HUES6 (cell line): ENCODE data around the gene NTRK3.

Experiments used
- H3K27ac ChIP-seq: 2 replicates; pipeline ENCODE4 v1.7.0; 2013; ENCODE audit warnings: low read depth, mild to moderate bottlenecking, low read length, inconsistent platforms
- H3K27me3 ChIP-seq: 2 replicates; pipeline ENCODE4 v1.6.1; 2013; ENCODE audit warnings: low read length; ENCODE audit not compliant: control insufficient read depth, insufficient read depth
- H3K36me3 ChIP-seq: 2 replicates; pipeline ENCODE4 v1.6.1; 2013; ENCODE audit warnings: low read length; ENCODE audit not compliant: control insufficient read depth, insufficient read depth
- H3K4me1 ChIP-seq: 2 replicates; pipeline ENCODE4 v1.6.1; 2013; ENCODE audit warnings: low read length; ENCODE audit not compliant: control insufficient read depth, insufficient read depth
- H3K4me3 ChIP-seq: 2 replicates; pipeline ENCODE4 v1.5.1; 2013; ENCODE audit warnings: low read depth, low read length
- H3K9ac ChIP-seq: one replicate; pipeline ENCODE4 v1.6.1; 2013; ENCODE audit warnings: mild to moderate bottlenecking, low read length
- H3K9me3 ChIP-seq: 2 replicates; pipeline ENCODE4 v1.6.1; 2013; ENCODE audit warnings: low read depth, low read length; ENCODE audit not compliant: control insufficient read depth, insufficient read depth

The NTRK3 gene

GRCh38 chr15:88120026-88120425 is 136.5 kb downstream of the NTRK3 start:
- no peak overlapping the region for H3K9ac ChIP-seq
- H3K4me1 ChIP-seq, result peaks cover 9% of the 10 kb centered on the region; the same call in 1 of the 2 replicates
- no peak overlapping the region for H3K4me3 ChIP-seq
- no peak overlapping the region for H3K27ac ChIP-seq
- no peaks in the 10 kb centered on the region for H3K36me3 ChIP-seq
- no peaks in the 10 kb centered on the region for H3K27me3 ChIP-seq
- no peaks in the 10 kb centered on the region for H3K9me3 ChIP-seq

GRCh38 chr15:88118741-88119140 is 137.8 kb downstream of the NTRK3 start:
- H3K36me3 ChIP-seq, result no peaks in the 10 kb centered on the region
- no peak overlapping the region for H3K27ac ChIP-seq

GRCh38 chr15:88118035-88118434 is 138.5 kb downstream of the NTRK3 start:
- no peak overlapping the region for H3K27ac ChIP-seq
- H3K36me3 ChIP-seq, result no peaks in the 10 kb centered on the region
- H3K4me1 ChIP-seq, result no peaks in the 10 kb centered on the region; the same call in 1 of the 2 replicates
- H3K4me3 ChIP-seq, result no peak overlapping the region
- H3K9ac ChIP-seq, result no peak overlapping the region
- no peaks in the 10 kb centered on the region for H3K27me3 ChIP-seq
- no peaks in the 10 kb centered on the region for H3K9me3 ChIP-seq

More at GRCh38 chr15:88118741-88119140, 137.8 kb downstream of the NTRK3 start:
- Histone ChIP-seq H3K4me3 (no peak overlapping the region), H3K4me1 (peaks cover 4% of the 10 kb centered on the region; the same call in 1 of the 2 replicates), H3K9ac (no peak overlapping the region), H3K9me3 (no peaks in the 10 kb centered on the region), H3K27me3 (no peaks in the 10 kb centered on the region)

GRCh38 chr15:88115486-88116152 is 140.9 kb downstream of the NTRK3 start:
- no peaks in the 10 kb centered on the region for H3K9me3 ChIP-seq
- no peak overlapping the region for H3K9ac ChIP-seq
- no peak overlapping the region for H3K27ac ChIP-seq
- H3K36me3 ChIP-seq, result no peaks in the 10 kb centered on the region
- no peak overlapping the region for H3K4me3 ChIP-seq
- H3K4me1 ChIP-seq, result no peaks in the 10 kb centered on the region; the same call in 1 of the 2 replicates
- 0 out of 2 replicates have a peak, but pooled peaks cover under 1% of the 10 kb centered on the region for H3K27me3 ChIP-seq

GRCh38 chr15:88113613-88114308 is 142.8 kb downstream of the NTRK3 start:
- H3K36me3 ChIP-seq, result no peaks in the 10 kb centered on the region
- peaks cover 8% of the 10 kb centered on the region; the same call in 1 of the 2 replicates for H3K27me3 ChIP-seq
- H3K4me1 ChIP-seq, result no peaks in the 10 kb centered on the region
- no peak overlapping the region for H3K4me3 ChIP-seq
- no peaks in the 10 kb centered on the region for H3K9me3 ChIP-seq
- H3K9ac ChIP-seq, result no peak overlapping the region
- H3K27ac ChIP-seq, result no peak overlapping the region

GRCh38 chr15:88108991-88109390 is 147.5 kb downstream of the NTRK3 start:
- Histone ChIP-seq H3K27me3 (peaks cover 8% of the 10 kb centered on the region; the same call in 1 of the 2 replicates), H3K36me3 (no peaks in the 10 kb centered on the region), H3K4me3 (no peak overlapping the region), H3K4me1 (no peaks in the 10 kb centered on the region), H3K9ac (no peak overlapping the region), H3K27ac (no peak overlapping the region), H3K9me3 (no peaks in the 10 kb centered on the region)

GRCh38 chr15:88108477-88108876 is 148.1 kb downstream of the NTRK3 start:
- Histone ChIP-seq H3K27ac (no peak overlapping the region), H3K9ac (no peak overlapping the region), H3K9me3 (no peaks in the 10 kb centered on the region), H3K4me1 (no peaks in the 10 kb centered on the region), H3K4me3 (no peak overlapping the region), H3K36me3 (no peaks in the 10 kb centered on the region), H3K27me3 (peaks cover 8% of the 10 kb centered on the region; the same call in 1 of the 2 replicates)

- H3K4me1 ChIP-seq, result no peaks in the 10 kb centered on the region
- no peak overlapping the region for H3K27ac ChIP-seq
- no peaks in the 10 kb centered on the region for H3K36me3 ChIP-seq
- no peak overlapping the region for H3K9ac ChIP-seq
- H3K4me3 ChIP-seq, result no peak overlapping the region
- H3K27me3 ChIP-seq, result peaks cover 8% of the 10 kb centered on the region; the same call in 1 of the 2 replicates
- H3K9me3 ChIP-seq, result no peaks in the 10 kb centered on the region
Measured at GRCh38 chr15:88106074-88106473, 150.5 kb downstream of the NTRK3 start.

- peaks cover 4% of the 10 kb centered on the region; the same call in 1 of the 2 replicates for H3K27me3 ChIP-seq
- no peak overlapping the region for H3K9ac ChIP-seq
Measured at GRCh38 chr15:88104357-88104756, 152.2 kb downstream of the NTRK3 start.

GRCh38 chr15:88100181-88100580 is 156.4 kb downstream of the NTRK3 start:
- H3K36me3 ChIP-seq, result no peaks in the 10 kb centered on the region
- no peak overlapping the region for H3K4me3 ChIP-seq
- no peak overlapping the region for H3K9ac ChIP-seq
- H3K27ac ChIP-seq, result no peak overlapping the region
- no peaks in the 10 kb centered on the region for H3K4me1 ChIP-seq
- H3K27me3 ChIP-seq, result no peaks in the 10 kb centered on the region; the same call in 1 of the 2 replicates
- no peaks in the 10 kb centered on the region for H3K9me3 ChIP-seq

More at GRCh38 chr15:88104357-88104756, 152.2 kb downstream of the NTRK3 start:
- Histone ChIP-seq H3K4me3 (no peak overlapping the region), H3K9me3 (no peaks in the 10 kb centered on the region), H3K4me1 (no peaks in the 10 kb centered on the region), H3K27ac (no peak overlapping the region), H3K36me3 (no peaks in the 10 kb centered on the region)

GRCh38 chr15:88098361-88098760 is 158.2 kb downstream of the NTRK3 start:
- Histone ChIP-seq H3K36me3 (no peaks in the 10 kb centered on the region), H3K4me1 (no peaks in the 10 kb centered on the region), H3K9me3 (no peaks in the 10 kb centered on the region), H3K4me3 (no peak overlapping the region), H3K27ac (no peak overlapping the region), H3K9ac (no peak overlapping the region), H3K27me3 (no peaks in the 10 kb centered on the region)
